ENCODE results near the gene EPAS1.

EPAS1 gene

GRCh38 chr2:46303233-46303632 is 6.0 kb downstream of the EPAS1 start:
- no peak for DNase-seq

- DNase-seq: no peak
These were observed 6.6 kb downstream of the EPAS1 start for GRCh38 chr2:46303822-46304221.

DNA sequence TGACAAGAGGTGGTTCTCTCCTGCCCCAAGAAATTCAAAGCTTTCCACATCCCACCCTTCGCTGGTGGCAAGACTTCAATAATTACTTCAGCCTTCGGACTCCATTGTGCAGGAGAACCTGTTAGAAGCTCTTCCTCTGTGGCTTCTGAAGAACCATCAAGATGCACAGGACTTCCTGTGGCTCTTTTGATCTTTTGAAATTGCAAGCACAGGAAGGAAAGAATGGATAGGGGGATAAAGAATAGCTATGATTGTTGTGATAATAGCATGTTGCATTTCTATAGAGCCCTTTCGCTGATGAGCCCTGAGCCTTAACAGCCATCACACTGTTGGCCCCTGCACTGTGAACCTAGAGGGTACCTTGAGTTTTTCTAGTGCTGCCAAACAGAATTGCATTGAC is 7.4 kb downstream of the EPAS1 start:
- no peak for DNase-seq

GRCh38 chr2:46305187-46305586 is 8.0 kb downstream of the EPAS1 start:
- DNase-seq: no peak

- DNase-seq: no peak
These were observed 8.6 kb downstream of the EPAS1 start for GRCh38 chr2:46305767-46306166.

- DNase-seq: no peak
These were observed 9.1 kb downstream of the EPAS1 start for GRCh38 chr2:46306330-46306751.

GRCh38 chr2:46306988-46307655 is 9.9 kb downstream of the EPAS1 start:
- DNase-seq: no peak

GRCh38 chr2:46308081-46308480 is 10.9 kb downstream of the EPAS1 start:
- DNase-seq: no peak

DNA sequence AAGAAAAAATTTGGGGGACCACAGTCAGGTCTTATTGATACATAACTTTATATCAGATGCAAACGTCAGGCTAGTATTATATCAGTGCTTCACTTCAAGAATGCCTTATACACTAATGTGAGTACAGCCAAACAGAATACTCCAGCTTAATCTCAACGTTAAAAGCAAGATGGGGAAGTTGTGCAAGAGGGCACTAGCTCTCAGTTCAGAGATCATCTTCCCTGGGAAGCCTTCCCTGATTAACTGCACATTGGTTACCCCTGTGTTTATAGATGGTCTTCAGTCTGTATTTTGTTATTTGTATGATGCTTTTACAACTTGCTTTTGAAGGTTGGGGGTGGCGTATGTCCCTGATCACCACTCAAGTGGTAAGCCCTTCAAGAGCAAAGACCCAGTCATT is 11.4 kb downstream of the EPAS1 start:
- DNase-seq: no peak

GRCh38 chr2:46309052-46309953 is 12.1 kb downstream of the EPAS1 start:
- no peak for DNase-seq

- DNase-seq: no peak
These were observed 13.2 kb downstream of the EPAS1 start for GRCh38 chr2:46310446-46310845.

DNA sequence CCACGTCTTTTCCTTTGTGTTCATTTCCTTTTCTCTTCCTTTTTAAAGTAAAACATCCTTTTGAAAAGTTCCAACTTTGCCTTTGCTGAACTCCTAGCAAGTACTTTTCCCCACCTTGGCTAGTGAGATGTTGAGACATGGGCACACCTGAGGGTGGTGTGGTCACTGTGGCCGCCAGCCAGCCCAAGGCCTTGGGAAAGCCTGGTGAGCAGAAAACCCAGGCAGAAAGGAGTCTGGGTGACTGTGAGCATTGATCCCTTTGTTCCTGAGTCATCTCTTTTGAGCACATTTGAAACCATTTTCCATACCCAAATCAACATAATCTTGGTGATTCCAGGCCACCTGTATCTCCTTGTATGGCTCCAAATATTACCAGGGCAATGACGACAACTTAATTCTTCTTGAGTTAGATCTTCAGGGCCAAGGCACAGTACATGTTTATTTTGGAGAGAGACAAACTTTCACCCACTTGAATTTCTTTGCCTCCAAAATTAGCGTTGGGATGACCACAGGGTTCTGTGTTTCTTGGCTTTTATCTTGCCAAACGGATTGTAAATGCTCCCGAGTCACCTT is 14.5 kb downstream of the EPAS1 start:
- DNase-seq: no peak

DNA sequence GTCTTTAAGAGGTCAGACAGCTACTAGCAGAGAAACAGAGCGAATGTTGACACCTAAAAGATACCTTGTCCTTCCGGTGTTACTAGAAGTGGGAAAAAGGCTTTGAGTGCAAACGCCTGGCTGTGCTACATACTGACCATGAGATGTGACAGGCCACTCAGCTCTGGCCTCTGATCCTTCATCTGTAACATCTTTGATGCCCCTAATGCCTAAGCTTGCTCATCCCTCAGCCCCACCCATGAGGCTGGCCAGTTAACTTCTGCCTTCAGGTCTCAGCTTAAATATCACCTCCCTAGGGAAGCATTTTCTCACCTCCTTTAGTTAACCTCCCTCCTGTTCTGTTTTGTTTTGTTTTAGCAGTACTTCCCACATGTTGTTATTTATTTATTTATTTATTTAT is 15.9 kb downstream of the EPAS1 start:
- no peak for DNase-seq

- DNase-seq: no peak
These were observed 17.0 kb downstream of the EPAS1 start for GRCh38 chr2:46314065-46314835.

- DNase-seq: no peak
These were observed 18.1 kb downstream of the EPAS1 start for GRCh38 chr2:46315103-46315890.

DNA sequence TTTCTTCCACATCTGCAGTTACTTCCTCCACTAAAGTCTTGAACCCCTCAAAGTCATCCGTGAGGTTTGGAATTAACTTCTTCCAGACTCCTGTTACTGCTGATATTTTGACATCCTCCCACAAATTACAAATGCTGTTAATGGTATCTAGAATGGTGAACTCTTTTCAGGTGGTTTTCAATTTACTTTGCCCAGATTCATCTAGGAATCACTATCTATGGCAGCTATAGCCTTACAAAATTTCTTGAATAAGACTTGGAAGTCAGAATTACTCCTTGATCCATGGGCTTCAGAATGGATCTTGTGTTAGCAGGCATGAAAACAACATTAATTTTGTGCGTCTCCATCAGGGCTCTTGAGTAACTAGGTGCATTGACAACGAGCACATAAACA is 19.9 kb downstream of the EPAS1 start:
- DNase-seq: no peak

DNA sequence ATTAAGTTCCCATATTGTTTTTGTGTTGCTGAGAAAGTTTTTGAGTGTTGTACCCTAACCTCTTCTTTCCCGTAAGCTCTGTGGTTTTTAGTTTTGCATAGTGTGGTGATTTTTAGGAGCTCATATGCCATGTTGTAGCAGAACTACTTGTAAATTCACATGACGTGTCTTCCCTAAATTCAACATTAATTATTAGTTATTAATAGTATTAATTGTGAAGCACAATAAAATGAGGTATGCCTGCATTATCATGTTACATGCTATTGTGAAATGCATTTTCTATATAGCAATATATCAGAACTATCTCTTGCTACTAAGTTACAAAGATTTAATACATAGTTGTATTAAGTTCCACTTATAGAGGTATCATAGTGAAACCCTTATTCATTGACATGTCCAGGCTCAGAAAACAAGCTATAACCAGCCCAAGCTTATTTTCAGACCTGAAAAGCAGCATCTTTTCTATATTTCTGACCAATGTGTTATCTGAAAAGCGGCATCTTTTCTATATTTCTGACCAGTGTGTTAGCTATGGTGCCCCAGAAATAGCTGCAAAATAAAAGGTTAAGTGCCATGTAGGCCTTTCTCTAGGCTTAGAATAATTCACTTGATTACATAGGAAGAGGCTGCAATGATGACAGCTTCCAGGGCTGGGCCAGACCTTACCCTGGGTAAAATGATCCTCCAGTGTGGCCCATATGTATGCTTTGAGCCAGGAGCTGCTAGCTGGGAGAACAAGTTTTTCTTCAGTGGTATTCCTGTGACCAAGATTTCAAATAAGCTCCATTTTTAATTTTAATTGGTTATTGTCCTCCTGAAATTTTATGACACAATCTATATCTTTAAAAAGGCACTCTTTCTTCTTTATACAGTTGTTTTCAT is 21.6 kb downstream of the EPAS1 start:
- no peak for DNase-seq

- no peak for DNase-seq
These were observed 22.5 kb downstream of the EPAS1 start for GRCh38 chr2:46319711-46320110.

DNA sequence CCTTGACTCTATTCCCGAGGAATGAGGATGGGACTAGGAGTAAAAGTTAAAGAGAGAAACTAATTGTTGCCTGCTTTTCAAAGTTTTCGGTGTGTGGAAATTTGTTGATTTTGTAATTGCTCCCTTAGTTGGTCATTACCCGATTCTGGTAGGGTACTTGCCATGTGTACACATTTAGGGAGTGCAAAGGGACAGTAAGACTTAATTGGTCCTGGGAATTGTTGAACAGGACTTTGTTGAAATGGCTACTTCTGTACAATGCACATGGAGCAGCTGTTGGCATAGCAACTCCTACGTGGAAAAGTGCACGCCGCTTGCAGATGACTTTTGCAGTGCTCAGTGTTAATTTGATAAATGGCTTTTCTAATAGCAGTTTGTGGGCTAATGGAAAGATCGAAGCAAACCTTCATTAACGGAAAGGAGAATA is 22.9 kb downstream of the EPAS1 start:
- no peak for DNase-seq

DNA sequence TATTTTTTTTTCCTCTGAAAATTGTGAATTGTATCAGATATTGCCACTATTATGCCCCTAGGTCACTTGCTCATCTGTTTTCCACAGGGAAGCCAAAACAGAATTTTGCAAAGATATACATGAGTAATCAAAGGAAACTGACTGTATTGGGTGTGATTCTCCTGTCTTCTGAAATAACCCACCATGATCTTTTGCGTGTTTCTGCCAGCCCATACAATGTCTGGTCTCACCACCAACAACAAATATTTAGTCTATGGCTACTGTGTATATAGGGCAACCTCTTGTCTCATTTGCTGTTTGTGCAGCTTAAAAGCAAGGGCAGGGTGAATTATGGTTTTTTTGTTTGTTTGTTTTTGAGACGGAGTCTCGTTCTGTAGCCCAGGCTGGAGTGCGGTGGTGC is 26.5 kb downstream of the EPAS1 start:
- DNase-seq: no peak
